ENCODE data around the gene DISC1.
"Not testable (repeated sequence)": the region's sequence is repeated elsewhere in the genome, so short reads cannot be mapped to it uniquely, and the experiment has no call there.

DNA sequence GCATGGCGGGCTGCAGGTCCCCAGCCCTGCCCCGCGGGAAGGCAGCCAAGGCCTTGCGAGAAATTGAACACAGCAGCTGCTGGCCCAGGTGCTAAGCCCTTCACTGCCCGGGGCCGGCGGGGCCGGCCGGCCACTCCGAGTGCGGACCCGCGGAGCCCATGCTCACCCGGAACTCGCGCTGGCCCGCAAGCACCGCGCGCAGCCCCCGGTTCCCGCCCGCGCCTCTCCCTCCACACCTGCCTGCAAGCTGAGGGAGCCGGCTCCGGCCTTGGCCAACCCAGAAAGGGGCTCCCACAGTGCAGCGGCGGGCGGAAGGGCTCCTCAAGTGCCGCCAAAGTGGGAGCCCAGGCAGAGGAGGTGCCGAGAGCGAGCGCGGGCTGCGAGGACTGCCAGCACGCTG is 15.5 kb downstream of the DISC1 start:
- TF ChIP-seq, protein P1, sequence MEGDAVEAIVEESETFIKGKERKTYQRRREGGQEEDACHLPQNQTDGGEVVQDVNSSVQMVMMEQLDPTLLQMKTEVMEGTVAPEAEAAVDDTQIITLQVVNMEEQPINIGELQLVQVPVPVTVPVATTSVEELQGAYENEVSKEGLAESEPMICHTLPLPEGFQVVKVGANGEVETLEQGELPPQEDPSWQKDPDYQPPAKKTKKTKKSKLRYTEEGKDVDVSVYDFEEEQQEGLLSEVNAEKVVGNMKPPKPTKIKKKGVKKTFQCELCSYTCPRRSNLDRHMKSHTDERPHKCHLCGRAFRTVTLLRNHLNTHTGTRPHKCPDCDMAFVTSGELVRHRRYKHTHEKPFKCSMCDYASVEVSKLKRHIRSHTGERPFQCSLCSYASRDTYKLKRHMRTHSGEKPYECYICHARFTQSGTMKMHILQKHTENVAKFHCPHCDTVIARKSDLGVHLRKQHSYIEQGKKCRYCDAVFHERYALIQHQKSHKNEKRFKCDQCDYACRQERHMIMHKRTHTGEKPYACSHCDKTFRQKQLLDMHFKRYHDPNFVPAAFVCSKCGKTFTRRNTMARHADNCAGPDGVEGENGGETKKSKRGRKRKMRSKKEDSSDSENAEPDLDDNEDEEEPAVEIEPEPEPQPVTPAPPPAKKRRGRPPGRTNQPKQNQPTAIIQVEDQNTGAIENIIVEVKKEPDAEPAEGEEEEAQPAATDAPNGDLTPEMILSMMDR (IDR thresholded peaks at IDR 0.05), result not testable (repeated sequence)
- not testable (repeated sequence) for TF ChIP-seq POLR2AphosphoS5 (IDR thresholded peaks at IDR 0.05; ENCODE audit: insufficient read depth in 1 of 2, low read depth in 1 of 2); POLR2A (IDR thresholded peaks at IDR 0.05)

Measured in vagina (tissue), 2 donors.